ENCODE measurements around the gene PALM.
"Not testable (repeated sequence)": the region's sequence is repeated elsewhere in the genome, so short reads cannot be mapped to it uniquely, and the experiment has no call there.

PALM gene

GRCh38 chr19:685454-685931 is 23.2 kb upstream of the PALM start:
- TF ChIP-seq GATA1 (IDR thresholded peaks at IDR 0.05; ENCODE audit: low read depth, low read length) = no peak
- TF ChIP-seq POLR2A (IDR thresholded peaks at IDR 0.05; ENCODE audit: low read length) = no peak
- no peak for DNase-seq

GRCh38 chr19:686589-687297 is 22.0 kb upstream of the PALM start:
- TF ChIP-seq GATA1 (IDR thresholded peaks at IDR 0.05; ENCODE audit: low read depth, low read length) (no peak), POLR2A (IDR thresholded peaks at IDR 0.05; ENCODE audit: low read length) (no peak)

GRCh38 chr19:687569-688166 is 21.1 kb upstream of the PALM start:
- TF ChIP-seq GATA1 (IDR thresholded peaks at IDR 0.05; ENCODE audit: low read depth, low read length) (no peak), POLR2A (IDR thresholded peaks at IDR 0.05; ENCODE audit: low read length) (no peak)

More at GRCh38 chr19:686589-687297, 22.0 kb upstream of the PALM start:
- DNase-seq = no peak

GRCh38 chr19:688214-688613 is 20.5 kb upstream of the PALM start:
- TF ChIP-seq GATA1 (IDR thresholded peaks at IDR 0.05; ENCODE audit: low read depth, low read length) (no peak), POLR2A (IDR thresholded peaks at IDR 0.05; ENCODE audit: low read length) (no peak)
- DNase-seq = no peak

More at GRCh38 chr19:687569-688166, 21.1 kb upstream of the PALM start:
- DNase-seq = no peak

GRCh38 chr19:688992-689391 is 19.7 kb upstream of the PALM start:
- TF ChIP-seq GATA1 (IDR thresholded peaks at IDR 0.05; ENCODE audit: low read depth, low read length) (no peak), POLR2A (IDR thresholded peaks at IDR 0.05; ENCODE audit: low read length) (no peak)
- no peak for DNase-seq

- no peak for TF ChIP-seq POLR2A (IDR thresholded peaks at IDR 0.05; ENCODE audit: low read length)
- TF ChIP-seq GATA1 (IDR thresholded peaks at IDR 0.05; ENCODE audit: low read depth, low read length) = no peak
- DNase-seq = no peak
These were observed 18.5 kb upstream of the PALM start for GRCh38 chr19:690203-690602.

- DNase-seq = no peak
- TF ChIP-seq GATA1 (IDR thresholded peaks at IDR 0.05; ENCODE audit: low read depth, low read length) (no peak), POLR2A (IDR thresholded peaks at IDR 0.05; ENCODE audit: low read length) (no peak)
These were observed 14.0 kb upstream of the PALM start for GRCh38 chr19:694481-695351.

GRCh38 chr19:695352-695949 is 13.3 kb upstream of the PALM start, which contains the start of gene PRSS57:
TSS of gene PRSS57 (minus strand) at chr19:695452. CDS start at chr19:695430, 22 bp downstream.
- no peak for TF ChIP-seq POLR2A (IDR thresholded peaks at IDR 0.05; ENCODE audit: low read length)
- no peak for TF ChIP-seq GATA1 (IDR thresholded peaks at IDR 0.05; ENCODE audit: low read depth, low read length)
- DNase-seq = no peak

- not testable (repeated sequence) for DNase-seq
These were observed 10.2 kb upstream of the PALM start for GRCh38 chr19:698529-698928.

GRCh38 chr19:699885-700284 is 8.8 kb upstream of the PALM start:
- not testable (repeated sequence) for DNase-seq

GRCh38 chr19:702847-703246 is 5.9 kb upstream of the PALM start:
- not testable (repeated sequence) for DNase-seq

GRCh38 chr19:703329-703650 is 5.4 kb upstream of the PALM start:
- TF ChIP-seq POLR2A (IDR thresholded peaks at IDR 0.05; ENCODE audit: low read length) (no peak), GATA1 (IDR thresholded peaks at IDR 0.05; ENCODE audit: low read depth, low read length) (no peak)
- DNase-seq = no peak

GRCh38 chr19:703651-704446 is 4.9 kb upstream of the PALM start:
- TF ChIP-seq POLR2A (IDR thresholded peaks at IDR 0.05; ENCODE audit: low read length) (no peak), GATA1 (IDR thresholded peaks at IDR 0.05; ENCODE audit: low read depth, low read length) (no peak)
- DNase-seq = peak; percentile 84 to 87

GRCh38 chr19:704447-704741 is 4.3 kb upstream of the PALM start:
- TF ChIP-seq GATA1 (IDR thresholded peaks at IDR 0.05; ENCODE audit: low read depth, low read length) (no peak), POLR2A (IDR thresholded peaks at IDR 0.05; ENCODE audit: low read length) (no peak)
- DNase-seq = no peak
